Stimulated activated CD8-positive, alpha-beta memory T cell treated with anti-CD3 and anti-CD28 coated beads, Interleukin-12 subunit alpha, Interleukin-12 subunit beta, amount 100 ng/mL, for 24 hours (primary cell): Measurements from ENCODE around the gene WDFY1.

ENCODE experiments used
- DNase-seq: peaks from one replicate; pipeline ENCODE4 v3.0.0-alpha.2; 2020; ENCODE audit errors: extremely low read depth

WDFY1 gene, protein sequence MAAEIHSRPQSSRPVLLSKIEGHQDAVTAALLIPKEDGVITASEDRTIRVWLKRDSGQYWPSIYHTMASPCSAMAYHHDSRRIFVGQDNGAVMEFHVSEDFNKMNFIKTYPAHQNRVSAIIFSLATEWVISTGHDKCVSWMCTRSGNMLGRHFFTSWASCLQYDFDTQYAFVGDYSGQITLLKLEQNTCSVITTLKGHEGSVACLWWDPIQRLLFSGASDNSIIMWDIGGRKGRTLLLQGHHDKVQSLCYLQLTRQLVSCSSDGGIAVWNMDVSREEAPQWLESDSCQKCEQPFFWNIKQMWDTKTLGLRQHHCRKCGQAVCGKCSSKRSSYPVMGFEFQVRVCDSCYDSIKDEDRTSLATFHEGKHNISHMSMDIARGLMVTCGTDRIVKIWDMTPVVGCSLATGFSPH

DNA sequence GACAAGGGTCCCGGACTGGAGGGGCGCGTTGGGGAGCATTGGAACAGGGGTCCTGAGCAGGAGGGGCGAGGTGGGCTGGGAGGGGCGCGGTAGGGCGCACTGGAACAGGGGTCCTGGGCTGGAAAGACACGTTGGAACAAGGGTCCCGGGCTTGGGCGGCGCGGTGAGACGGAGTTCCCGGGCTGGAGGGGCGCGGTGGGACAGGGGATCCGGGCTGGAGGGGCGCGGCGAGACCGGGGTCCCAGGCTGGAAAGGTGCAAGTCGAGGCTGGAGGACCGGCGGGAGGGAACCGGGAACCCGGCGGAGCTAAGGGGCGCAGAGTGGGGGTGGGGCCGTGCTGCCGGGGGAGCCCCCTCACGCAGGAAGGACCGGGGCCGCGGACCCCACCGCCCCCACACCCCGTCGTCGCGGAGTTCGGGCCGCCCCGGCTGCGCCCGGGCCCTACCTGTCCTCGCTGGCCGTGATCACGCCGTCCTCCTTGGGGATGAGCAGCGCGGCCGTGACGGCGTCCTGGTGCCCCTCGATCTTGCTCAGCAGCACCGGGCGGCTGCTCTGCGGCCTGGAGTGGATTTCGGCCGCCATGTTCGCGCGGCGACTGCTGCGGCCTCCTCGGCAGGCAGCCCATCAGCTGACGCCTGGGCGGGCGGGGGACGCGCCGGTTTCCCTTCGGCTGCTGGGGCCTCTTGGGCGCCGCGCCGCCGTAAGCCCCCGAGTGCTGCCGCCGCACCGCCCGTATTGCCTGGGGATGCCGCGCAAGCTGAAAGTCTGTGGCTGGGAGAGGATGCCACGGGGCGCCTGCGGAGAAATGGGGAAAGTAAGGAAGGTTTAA is at the start of gene WDFY1:
Gene WDFY1, minus strand, starts transcription at position 633 of the 829 bp plus-strand sequence. Its CDS starts 51 bp downstream, at position 582.
- DNase-seq, result peak; percentile 58

DNA sequence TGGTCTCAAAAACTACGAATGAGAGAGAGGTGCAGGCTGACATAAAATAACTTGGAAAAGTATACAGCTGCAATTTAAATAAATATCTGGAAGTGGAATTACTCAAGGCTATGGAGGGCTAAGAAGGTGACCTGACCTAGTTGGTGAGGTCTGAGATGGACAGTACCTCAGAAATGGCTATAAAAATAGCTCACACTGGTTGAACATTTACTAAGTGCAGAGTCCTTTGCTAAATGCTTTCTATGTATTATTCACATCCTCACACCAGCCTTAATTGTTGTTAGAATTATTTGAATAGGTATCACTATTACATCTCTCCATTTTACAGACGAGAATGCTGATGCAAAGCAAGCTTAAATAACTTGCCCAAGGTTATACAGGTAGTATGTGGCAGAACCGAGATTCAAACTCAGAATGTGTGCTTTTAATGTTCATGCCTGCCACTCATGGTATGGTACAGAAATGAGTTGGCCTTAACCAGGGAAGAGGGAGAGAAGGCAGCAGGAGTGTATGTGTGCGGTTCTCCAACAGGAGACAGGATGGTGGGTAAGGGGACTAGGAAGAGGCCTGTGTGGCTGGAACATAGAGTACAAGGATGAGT is 49.5 kb upstream of the WDFY1 start:
- no peak for DNase-seq

DNA sequence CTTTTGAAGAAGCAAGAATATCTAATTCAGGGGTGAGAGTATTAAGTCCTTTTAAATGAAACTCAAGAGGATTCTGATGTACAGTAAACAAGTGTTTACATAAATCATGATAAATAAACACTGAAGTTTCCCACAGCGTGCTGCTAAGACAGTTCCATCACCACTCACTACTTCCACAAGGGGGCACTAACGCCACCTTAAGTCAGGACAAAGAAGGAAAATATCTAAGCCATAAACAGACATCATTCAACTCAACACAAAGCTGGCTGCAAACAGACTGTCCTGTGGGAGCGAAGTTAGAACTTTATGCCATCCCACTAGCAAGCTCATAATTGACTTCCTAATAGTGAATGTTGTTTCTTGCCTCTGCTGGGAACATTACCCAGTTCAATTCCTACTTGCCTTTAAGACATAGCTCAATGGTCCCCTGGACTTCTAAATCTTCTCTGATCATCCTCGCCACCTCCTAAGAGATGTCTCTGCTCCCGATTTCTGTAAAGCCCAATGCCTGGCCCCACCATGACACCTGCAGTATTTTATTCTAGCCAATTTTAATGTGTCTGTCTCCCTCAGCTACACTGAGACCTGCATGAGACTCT is 48.6 kb upstream of the WDFY1 start:
- peak; percentile 19 for DNase-seq

DNA sequence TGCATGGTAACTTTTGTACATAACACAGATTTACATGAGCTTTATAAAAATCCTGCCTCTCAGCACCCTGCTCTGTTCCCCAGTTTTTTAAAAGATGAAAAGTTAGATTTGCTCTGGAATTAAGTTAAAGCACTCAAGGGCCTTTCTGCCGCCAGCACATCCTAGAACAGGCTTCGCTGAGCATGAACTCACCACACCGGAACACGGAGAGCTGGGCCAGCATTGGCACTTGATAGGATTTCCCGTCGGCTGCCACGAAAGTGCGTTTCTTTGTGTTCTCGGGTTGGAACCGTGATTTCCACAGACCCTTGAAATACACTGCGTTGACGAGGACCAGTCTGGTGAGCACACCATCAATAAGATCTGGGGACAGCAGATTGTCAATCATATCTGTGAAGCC is 46.5 kb upstream of the WDFY1 start:
- DNase-seq, result no peak

DNA sequence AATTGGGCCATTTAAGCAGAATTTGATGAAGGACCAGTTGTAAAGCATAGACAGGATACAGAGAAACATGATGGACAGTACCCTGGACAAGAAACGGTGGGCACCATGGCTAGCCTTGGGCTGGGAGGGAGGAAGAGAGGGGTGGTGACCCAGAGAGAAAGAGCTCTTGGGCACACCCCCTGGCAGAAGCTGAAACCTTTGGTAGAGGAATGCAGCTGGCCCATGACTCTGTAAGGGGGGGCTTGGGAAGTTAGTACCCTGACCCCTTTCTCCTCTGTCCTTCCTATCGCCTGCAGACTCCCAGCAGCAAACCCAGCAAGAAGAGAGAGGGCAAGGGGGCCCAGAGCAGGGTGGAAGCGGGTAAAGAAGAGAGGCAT is 44.7 kb upstream of the WDFY1 start:
- no peak for DNase-seq

DNA sequence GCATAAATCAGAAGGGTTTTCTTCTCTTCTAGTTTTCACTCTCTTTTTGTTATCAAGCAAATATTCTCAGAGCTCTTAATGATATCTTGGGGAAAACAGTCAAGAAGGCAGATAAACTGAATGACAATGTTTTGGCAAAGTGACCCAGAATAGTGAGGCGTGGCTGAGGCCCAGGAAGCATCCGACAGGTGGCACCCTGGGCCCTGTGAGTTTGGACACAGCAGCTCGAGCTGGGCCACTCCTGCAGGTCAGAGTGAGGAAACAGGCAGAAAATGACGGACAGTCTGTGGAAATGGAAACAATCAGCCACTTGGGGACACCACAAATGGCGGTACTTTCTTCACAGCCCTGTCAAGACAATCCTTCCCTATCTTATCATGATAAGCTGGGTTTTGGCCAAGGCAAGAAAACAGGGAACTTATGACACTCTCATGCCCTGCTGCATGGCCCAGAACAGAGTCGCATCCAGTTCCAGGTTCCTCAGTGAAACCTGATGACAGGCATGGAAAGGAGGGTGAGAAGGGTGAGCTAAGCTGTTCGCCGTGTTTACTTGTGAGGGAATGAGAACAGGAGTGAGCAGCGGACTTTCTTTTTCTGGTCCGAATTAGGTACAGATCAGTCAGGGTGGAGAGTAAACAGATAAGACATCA is 44.2 kb upstream of the WDFY1 start:
- no peak for DNase-seq

DNA sequence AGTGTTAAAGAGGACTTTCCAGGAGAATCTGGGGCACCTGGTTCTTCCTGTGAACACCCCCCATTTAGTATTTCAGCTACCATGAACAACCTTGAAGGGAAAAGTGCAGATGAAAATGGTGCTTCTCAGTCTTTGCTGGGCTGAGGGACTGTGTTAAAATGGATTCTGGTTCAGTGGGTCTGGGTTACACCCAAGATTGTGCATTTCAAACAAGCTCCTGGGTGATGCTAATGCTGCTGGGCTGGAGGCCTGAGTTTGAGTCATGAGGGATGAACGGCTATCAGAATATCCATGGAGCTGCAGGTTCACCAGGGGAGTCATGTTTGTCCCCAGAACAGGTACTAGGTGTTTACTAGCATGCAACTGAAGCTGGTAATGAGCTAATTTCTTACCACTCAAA is 36.1 kb upstream of the WDFY1 start:
- no peak for DNase-seq

DNA sequence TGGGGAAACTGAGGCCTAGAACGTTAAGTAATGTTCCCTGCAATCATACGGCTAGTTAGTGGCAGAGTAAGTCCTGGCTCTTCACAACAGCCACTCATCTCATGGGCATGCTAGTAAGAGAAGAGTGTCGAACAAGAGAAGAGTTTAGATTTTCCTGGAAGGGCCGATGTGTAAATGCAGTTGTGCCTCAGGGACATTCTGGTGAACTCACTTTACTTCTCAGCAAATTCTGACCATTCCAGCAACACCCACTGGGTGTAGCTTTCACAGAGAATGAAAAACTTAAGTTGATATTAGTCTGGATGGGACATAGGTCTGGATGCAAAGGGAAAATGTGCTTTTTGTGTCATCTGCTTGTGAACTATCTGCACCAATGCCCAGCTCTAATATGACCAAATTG is 35.7 kb upstream of the WDFY1 start:
- DNase-seq, result no peak

DNA sequence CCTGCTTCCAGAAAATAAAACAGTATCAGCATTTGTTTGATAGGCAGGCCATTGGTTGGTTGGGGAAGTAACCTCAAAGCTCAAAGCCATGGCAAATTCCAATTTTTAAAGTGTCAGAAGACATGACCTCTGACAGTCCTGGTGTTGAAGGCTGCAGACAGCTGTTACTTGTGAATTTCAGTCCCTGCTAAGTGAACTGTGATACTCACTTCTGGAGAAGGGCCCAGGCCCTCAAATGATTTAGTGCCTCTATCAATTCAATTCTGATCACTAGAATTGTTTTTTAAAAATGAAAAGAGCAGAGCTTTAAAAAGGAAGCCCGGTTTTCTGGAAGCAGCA is 35.2 kb upstream of the WDFY1 start:
- no peak for DNase-seq

DNA sequence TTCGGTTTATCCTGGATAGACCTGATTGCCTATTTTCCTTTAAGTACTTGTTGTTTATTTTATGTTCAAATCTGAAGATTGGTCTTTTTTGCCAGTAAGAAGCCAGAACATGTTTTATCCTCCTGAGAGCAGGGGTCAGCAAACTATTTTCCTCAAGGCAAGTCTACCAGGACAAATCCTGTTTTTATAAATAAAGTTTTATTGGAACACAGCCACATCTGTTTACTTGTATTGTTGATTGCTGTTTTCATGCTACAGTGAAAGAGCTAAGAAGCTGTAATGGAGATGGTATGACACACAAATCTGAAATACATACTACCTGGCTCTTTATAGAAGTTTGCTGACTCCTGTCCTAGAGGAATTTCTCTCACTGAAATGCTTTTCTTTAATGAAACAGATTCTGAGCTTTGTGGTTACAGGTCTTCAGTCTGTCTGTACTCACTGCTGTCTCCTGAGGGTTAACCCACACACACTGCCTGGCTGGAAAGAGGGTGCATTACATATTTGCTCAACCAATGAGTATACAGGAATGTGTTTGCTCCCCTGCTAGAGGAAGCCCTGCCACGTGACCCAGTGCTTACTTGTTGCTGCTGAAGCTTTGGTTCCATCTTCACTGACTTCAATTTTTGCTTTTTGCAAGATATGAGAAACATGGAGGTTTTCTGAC is 34.7 kb upstream of the WDFY1 start:
- no peak for DNase-seq

DNA sequence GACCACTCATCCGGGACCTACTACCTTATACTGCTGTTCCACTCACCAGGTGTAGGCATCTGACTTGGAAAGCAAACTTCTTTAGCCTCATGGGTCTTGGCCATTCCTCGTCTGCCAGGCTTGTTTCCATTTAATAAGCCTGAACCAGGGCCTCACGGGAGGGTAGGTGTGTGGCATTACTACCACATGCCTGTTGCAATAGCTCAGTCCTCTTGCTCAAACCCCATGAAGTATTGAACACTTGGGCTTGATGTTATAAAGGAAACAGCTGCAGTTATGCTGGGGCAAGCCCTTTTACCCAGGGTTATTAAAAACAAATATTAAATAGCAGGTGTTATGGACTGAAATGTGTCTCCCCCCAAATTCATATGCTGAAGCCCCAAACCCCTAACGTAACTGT is 33.3 kb upstream of the WDFY1 start:
- DNase-seq, result no peak

DNA sequence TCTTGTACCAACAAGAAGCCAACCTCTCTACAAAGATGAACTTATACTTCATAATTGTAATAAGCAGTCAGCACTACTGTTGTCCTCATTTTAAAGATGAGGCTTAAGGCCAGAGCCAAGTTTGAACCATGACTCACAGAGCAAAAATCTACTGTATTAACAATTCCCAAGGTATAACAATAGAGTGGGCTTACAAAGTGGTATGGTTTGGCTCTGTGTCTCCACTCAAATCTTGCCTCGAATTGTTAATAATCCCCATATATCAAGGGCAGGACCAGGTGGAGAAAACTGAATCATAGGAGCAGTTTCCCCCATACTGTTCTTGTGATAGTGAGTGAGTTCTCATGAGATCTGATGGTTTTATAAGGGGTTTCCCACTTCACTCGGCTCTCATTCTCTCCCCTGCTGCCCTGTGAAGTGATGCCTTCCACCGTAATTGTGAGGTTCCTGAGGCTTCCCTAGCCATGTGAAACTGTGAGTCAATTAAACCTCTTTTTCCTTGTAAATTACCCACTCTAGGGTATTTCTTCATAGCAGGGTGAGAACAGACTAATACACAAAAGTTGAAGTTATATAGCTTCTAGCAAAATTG is 31.6 kb upstream of the WDFY1 start:
- DNase-seq, result no peak

DNA sequence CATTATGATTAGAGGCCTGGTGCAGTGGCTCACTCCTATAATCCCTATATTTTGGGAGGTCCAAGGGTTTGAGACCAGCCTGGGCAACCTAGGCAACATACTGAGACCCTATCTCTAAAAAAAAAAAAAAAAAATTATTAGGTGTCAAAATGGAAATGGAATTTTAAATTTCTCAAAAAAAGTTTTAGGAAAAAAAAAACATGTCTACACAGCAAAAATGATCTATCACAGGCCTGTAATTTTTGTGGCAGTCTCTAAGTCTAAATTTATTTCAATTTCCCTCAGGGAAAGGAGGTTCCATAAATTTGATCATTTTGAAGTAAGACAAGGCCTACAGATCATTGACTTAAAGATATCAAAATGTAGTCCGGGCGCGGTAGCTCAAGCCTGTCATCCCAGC is 28.5 kb upstream of the WDFY1 start:
- DNase-seq, result no peak

DNA sequence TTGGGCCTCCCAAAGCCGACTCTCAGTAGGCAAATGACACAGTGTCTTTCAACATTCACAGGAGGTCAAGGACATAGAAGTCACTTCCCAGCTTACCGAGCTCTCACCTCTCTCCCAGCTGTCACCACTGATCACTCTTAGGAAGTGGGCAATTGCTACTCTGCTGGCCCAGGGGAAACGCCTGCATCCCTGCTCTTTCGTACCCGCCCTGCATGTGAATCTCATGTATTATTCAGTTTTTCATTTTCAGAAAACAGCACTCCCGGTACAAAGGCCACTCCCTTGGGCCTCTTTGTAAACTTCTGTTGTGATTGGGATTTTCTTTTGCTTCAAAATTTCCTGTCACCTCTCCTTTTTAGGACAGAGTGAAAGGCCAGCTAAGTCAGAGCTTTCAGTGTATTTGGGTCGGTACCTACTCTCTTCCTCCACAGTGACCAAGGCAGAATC is 27.5 kb upstream of the WDFY1 start:
- no peak for DNase-seq

DNA sequence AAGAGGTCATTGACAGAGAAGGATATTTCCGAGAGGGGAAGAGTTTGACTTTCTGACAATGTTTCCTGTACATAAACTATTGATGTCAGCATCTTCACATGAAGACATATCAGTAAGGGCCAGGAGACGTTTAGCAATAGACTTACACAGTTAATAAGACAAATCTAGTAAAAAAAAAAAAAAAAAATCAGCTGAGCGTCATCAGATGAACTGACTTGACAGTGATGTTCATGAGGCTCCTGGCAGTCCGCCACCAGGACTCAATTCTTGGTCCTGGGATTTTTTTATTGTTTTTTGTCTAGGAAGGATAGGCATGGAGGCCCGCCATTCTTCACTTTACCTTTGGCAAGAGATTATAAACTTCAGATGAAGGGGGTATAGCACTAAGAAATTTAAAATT is 26.6 kb upstream of the WDFY1 start:
- no peak for DNase-seq

DNA sequence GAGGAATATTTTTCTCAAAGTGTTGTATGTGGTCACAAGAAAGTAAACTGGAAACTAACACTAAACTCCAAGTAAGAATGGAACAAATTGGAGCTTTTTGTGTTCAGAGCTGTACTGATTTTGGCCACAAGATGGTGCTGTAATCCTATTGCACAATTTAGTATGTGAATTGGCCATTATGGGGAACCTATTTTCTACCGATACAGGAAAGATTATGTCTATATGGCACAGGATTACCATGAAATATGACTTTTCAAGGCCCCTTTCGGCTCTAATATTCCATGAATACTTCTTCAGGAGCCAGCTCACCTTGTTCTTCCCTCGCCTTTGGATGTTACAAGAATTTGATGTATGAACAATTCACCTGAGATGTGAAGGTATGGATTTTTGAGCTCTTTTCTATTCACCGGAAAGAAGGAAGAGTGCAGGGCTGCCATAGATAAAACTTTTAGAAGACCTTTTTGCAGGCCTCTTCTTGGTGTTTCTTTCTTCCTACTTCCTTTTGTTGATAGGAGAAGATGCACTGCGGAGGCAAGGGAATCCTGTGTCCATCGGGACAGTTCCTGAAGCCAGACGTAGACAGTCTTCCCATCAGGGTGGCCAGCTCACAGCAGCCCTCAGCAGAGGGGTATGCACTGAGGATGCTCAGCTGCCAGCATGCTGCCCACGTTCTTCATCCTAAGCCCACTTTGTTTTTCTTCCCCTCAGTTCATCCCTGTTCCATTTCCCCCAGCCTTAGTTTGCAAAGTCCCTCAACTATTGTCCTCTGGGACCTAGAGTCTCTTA is 25.4 kb upstream of the WDFY1 start:
- peak; percentile 8 for DNase-seq

DNA sequence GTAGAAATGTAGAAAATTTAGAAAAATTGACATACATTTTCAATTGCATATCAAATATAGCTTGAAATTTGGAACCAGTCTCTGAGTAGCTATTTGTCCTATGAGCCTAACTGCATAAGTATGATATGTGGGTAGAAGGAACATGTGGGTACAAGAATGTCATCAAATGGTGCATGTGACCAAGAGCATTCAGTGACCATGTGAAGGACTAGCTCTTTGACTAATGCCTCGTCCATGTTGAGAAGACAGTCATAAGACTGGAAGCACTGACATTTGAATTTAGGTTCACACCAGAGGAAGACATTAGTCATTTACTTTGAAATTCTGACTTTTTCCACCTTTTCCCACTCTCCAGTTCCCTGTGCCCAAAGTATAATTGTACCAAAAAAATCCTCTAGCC is 24.7 kb upstream of the WDFY1 start:
- DNase-seq, result no peak

DNA sequence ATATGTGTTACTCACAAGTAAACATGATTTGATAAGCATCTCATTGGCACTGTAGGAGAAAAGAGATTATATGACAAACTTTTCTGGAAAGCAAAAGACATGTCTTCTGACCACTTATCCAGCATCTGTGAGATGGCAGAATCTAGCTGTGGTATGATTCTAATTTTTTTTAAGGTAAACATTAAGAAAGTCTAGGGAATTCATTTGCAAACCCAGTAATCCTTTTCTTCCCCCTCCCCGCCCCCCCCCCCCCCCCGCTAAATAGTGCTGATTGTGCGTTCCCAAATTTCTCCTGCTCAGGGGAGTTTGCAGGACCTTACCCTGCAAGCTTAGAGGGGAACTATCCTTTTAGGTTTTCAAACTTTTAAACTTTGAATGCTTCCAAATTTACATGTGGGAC is 24.2 kb upstream of the WDFY1 start:
- DNase-seq, result no peak

DNA sequence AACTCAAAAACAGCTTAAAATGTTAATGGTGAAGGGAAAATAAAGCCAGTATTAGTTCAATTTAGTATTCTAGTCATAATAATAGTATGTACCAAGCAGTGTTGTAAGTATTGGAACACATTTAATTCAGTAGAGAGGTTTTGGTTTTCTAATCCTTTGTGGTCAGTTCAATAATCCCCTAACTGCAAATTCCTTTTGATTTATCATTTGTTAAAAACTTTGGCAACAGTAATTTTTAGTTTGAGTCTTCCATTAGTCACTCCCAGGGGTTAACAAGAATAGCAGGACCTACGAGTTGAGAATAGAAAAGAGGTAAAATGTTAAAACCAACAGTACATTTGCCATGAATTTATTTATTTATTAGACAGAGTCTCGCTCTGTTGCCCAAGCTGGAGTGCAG is 22.8 kb upstream of the WDFY1 start:
- DNase-seq, result no peak

DNA sequence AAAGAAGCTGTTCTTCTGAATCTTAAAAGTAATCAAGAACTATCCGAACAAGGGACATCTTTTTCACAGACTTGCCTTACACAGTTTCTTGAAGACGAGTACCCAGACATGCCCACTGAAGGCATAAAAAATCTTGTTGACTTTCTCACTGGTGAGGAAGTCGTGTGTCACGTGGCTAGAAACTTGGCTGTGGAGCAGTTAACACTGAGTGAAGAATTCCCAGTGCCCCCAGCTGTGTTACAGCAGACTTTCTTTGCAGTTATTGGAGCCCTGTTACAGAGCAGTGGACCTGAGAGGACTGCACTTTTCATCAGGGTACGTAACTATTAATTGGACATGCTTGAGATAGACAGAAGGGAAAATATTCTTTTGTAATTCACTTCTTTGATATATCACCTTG is 14.6 kb upstream of the WDFY1 start:
- DNase-seq, result no peak
